Smooth muscle cell of the brain vasculature (primary cell): ENCODE data around the gene TMEM215.

Experiments used
- DNase-seq: peaks from one replicate; pipeline ENCODE4 v3.0.0-alpha.2; 2012; ENCODE audit warnings: low read depth, low spot score

TMEM215 gene

GRCh38 chr9:32832346-32832745 is 49.0 kb downstream of the TMEM215 start:
- DNase-seq: no peak
